Measurements from ENCODE around the gene PDE4D.
"Not testable (repeated sequence)": the region's sequence is repeated elsewhere in the genome, so short reads cannot be mapped to it uniquely, and the experiment has no call there.

Gene PDE4D

DNA sequence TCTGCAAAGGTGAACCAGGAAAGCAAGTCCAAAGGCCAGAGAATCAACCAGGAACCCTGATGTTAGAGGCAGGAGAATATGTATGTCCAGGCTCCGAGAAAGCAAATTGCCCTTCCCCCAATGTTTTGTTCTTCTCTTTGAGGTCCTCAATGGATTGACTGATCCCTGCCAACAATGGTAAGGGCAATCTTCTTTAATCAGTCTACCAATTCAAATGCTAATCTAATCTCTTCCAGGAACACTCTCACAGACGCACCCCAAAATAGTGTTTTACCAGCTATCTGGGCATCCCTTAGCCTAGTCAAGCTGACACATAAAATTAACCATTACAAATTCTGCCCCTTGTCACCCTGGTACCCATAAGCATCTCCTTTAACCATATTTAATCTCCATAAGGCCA, 912.6 kb downstream of the PDE4D start:
- FAIRE-seq, result no peak

DNA sequence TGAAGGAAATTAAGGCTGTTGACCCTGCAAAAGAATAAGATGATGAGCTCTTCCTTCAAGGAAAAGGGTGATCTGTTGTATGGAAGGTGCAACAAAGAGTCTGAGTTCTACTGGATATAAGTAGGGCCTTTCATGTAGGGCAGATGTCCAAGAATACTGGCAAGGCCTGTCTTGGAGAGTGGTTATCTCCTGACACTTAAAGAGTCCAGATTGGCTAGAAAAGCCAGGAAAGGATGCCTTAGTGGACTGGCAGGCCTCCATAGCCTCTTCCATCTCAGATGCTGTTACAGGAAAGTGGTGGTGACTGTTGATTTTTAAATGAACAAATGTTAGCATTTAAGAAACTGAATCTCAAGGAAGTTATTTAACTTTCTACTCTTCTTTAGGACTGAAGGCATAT, 914.4 kb downstream of the PDE4D start:
- FAIRE-seq, result no peak

GRCh38 chr5:58974601-58975000, 918.9 kb downstream of the PDE4D start:
- FAIRE-seq, result no peak

DNA sequence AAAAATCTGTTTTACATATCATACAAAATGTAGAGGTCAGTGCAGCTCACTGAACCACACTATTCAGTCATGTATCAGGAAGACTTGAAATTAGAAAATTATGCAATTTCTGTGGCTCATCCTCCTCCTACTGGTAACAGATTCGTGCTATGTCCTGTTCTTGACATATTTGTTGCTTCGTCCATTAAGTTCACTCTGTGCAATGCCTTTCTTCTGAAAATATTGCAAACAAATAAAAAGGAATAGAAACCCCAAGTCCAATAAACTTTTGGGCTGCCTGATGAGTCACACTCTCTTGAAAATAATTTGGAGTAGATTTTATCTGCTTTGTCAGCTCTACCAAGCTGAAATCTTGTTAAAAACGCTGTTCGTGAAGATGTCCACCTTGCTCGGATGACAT, 919.4 kb downstream of the PDE4D start:
- FAIRE-seq, result peak; percentile 3

DNA sequence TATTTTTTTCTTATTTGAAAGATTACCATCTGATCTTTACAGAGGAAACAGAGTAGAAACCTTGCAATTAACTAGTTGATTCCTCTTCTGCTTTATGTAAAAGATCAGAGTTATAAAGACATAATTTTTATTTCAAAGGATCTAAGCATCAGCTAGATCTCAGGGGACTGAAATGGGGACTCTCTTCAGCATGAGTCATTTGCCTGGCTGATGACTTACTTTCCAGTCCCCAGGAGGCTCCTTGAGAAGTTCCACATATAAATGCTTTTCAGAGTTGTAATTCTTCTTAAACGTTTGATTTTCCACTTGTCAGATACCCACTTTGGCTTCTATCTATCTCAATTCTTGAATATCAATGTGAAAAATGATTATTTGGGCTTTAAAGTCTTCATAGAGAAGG, 921.2 kb downstream of the PDE4D start:
- FAIRE-seq, result peak; percentile 99

DNA sequence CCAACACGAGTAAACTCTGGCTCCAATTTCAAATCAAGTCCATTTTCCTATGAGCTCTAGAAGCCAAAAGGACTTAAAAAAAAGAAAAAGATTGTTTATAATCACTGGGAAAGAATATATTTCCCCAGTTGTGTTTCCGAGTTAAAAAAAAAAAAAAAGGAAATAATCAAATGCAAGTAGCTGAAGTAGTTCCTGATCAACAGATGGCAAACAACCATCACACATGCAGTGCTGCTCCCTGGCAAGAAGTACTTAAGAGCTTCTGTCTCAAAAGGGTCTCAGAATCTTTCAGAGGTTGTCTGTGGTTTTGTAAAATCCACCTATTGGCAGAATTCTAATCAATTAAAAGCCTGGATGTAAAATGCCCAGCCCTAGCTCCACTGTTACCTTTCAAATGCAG, 922.8 kb downstream of the PDE4D start:
- peak; percentile 95 for FAIRE-seq

- no peak for FAIRE-seq
These were observed 923.7 kb downstream of the PDE4D start for GRCh38 chr5:58969795-58970194.

GRCh38 chr5:58969253-58969652, 924.3 kb downstream of the PDE4D start:
- no peak for FAIRE-seq

- FAIRE-seq, result no peak
These were observed 925.2 kb downstream of the PDE4D start for GRCh38 chr5:58968350-58968749.

DNA sequence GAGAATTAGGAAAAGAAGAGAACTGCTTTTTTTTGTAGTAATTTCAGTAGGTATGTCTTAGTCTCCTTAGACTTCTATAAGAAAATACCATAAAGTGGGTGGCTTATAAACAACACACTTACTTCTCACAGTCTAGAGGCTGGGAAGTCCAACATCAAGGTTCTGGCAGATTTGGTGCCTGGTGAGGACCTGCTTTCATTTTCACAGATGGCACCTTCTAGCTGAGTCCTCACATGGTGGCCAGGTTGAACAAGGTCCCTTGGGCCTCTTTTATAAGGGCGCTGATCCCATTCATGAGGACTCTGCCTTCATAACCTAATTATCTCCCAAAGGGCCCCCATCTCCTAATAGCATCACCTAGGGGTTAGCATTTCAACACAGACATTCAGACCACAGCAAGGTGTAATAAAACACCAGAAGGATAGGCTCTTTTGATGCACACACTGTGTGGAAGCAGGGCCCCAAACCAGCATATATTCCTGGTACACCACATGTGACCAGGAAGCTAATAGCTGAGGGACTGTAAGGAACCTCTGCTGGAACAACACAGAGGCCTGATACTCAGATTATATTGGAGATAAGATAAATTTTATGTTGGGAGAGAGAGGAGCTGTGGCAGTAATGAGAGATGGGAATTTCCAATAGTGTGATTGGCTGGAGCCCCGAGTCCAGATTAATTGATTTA, 925.8 kb downstream of the PDE4D start:
- FAIRE-seq, result no peak

DNA sequence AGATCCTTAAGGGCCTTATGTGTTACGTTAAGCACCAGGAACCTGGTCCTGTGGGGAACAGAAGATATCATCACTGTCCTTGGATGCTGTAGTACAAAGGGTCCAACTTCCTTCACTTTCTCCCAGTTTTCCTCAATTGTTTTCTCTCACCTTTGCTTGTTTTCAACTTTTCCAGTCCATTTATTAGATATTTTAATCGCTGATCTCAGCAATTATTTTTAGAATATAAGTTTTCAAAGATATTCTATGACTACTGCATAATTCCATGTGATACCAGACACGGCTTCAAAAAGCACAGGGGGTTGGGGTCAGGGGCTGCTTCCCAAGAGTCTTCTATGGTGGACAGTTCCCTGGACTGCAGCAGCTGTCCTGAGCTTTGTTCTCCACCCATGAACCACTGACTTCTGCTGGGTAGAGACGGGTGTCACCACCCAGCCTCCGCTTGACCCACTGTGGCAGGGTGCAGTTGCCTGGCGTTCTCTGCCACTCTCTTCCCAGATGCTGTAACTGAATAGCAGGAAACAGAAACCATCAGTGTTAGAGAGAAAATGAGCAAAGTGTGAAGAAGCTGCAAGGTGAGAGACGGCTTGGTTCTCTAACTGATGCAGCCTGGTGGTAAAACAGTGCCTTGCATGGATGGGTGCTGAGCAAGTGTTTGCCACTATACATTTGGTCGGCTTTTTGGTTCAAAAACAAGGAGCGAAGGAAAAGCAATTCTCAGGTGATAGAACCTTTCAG, 927.7 kb downstream of the PDE4D start:
- no peak for FAIRE-seq

DNA sequence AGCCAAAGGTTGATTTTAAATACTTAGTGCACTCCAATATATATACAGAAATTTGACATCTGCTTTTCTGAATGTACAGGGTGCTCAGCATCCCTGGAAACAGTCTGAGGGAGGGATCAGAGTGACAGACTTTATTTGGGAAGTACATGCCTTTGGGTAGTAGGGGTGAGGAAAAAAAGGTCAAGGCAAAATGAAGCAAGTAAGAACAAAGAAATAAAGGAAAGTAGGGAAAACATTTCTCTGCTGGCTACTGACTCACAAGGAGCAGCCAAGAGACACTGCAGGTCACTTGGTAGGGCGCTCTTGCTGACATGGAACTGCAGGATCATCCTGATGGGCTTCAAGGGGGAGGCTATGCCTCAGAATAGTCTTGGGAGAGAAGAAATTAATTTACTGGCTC, 929.7 kb downstream of the PDE4D start:
- no peak for FAIRE-seq

GRCh38 chr5:58963361-58963760, 930.2 kb downstream of the PDE4D start:
- no peak for FAIRE-seq

- no peak for FAIRE-seq
These were observed 931.8 kb downstream of the PDE4D start for GRCh38 chr5:58961631-58962280.

- FAIRE-seq, result no peak
These were observed 934.8 kb downstream of the PDE4D start for GRCh38 chr5:58958701-58959100.

GRCh38 chr5:58953218-58953617, 940.3 kb downstream of the PDE4D start:
- not testable (repeated sequence) for FAIRE-seq

DNA sequence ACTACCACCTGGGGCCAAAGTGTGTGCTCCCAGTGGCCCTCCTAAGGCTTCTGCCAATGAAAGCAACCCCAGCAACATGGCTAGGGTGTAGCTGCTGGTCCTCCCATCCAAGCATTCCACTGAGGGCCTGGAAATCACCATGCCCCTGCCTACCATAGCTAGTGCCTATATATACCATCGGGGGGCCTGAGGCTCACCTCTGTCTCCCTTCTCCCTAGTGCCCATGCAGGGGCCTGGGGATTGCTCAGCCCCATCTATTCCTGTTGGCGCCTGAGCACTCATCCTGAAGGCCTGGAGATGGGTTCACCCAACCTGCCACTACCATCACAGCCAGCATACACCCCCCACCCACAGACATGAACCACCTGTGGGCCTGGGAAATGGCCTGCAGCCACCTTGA, 943.3 kb downstream of the PDE4D start:
- no peak for FAIRE-seq

DNA sequence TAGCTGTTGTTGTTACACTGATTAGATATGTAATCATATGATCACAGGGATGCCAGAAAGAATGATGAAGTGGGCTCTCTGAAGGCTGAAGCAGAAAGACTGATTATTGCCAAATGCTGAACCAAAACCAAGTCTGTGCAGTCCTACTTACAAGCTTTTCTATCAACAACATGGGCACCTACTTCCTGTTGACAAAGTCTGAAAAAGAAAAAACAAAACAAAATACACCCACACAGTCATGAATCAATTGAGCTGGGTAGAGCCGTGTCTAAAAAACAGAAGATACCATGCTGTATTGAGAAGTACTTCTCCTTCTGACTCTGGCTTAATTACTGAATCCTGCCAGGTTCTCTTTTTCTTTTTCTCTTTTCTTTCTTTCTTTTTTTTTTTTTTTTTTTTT, 947.3 kb downstream of the PDE4D start:
- no peak for FAIRE-seq

GRCh38 chr5:58944221-58944620, 949.3 kb downstream of the PDE4D start:
- no peak for FAIRE-seq

DNA sequence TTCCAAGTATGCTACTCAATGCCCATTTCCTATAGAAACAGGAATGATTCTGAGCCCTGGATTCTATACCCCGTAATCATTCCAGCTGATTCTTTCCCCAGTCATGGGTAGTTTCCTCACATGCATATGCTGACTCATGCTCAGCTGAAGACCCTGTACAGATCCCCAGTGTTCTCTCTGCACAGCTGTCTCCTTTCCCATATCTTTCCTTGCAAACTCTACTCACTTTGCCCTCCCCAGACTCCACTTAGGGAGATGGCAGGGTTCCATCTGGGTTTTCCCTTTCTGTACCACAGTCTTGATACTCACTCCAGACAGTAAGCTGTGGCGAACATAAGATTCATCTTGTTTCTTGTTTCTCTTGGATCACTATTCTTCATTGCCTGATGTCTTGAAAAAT, 953.1 kb downstream of the PDE4D start:
- no peak for FAIRE-seq

GRCh38 chr5:58939664-58940063, 953.9 kb downstream of the PDE4D start:
- no peak for FAIRE-seq

GRCh38 chr5:58938563-58939424, 954.7 kb downstream of the PDE4D start:
- no peak for FAIRE-seq

DNA sequence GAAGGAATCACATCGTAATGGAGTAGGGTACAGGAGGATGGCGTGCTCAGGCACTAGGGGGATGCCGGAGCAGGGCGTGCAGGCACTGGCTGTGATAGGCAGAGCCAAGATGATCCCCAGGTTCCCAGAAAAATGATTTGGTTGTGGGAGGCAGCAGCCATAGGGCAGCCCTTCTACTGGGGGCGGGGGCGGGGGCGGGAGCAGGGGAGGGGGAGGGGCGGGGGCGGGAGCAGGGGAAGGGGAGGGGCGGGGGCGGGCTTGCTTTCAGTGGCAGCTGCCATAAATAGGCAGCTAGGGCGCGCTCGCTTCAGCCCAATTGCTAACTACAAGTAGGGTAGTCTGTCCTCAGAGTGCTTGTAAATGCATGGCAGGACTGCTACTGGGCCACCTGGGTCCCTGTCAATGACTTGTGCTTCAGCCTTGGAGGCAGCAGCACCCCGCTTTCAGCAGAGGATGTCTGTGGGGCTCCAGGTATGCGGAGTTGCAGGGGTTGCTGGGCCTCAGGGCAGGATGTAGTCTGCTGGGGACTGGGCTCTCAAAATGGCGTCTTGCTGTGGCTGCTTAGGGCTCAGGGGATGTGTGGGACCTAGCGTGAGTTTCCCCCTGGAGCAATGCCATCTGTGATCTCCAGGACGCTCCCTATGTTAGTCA, 956.4 kb downstream of the PDE4D start:
- no peak for FAIRE-seq

Data from A204.1 (cell line).